HepG2 (cell line): ENCODE results near the gene DCST2. TPM values are rescaled to one million over a fixed set of nuclear protein-coding genes. Genes with fewer than 3 reads are reported as not detected.
A peak's percentile ranks its signal among the peaks of the same experiment; 100 is the strongest.

ENCODE experiments used
- SMAD1 ChIP-seq: sonication (generic); formaldehyde crosslinking; IDR thresholded peaks from 2 replicates; pipeline ENCODE4 v1.4.0; 2020; ENCODE audit warnings: missing genetic modification reagents, low read depth, mild to moderate bottlenecking, borderline replicate concordance
- SP4 ChIP-seq: sonication (generic); formaldehyde crosslinking; IDR thresholded peaks from 2 replicates; pipeline ENCODE4 v1.8.1; 2023; ENCODE audit warnings: mild to moderate bottlenecking, missing genetic modification reagents
- TFDP1 ChIP-seq: IDR thresholded peaks from 2 replicates; pipeline ENCODE4 v1.6.1; 2016; ENCODE audit warnings: missing compliant biosample characterization, missing genetic modification reagents, borderline replicate concordance
- ZBED4 ChIP-seq: sonication (generic); formaldehyde crosslinking; IDR thresholded peaks from 2 replicates; pipeline ENCODE4 v1.4.0; 2020; ENCODE audit warnings: missing genetic modification reagents, borderline replicate concordance
- ZBTB33 ChIP-seq: sonication (generic); formaldehyde crosslinking; IDR thresholded peaks from 2 replicates; pipeline ENCODE4 v1.4.0; 2020; ENCODE audit warnings: missing genetic modification reagents
- ZBTB44 ChIP-seq: sonication (generic); formaldehyde crosslinking; IDR thresholded peaks from 2 replicates; pipeline ENCODE4 v1.4.0; 2020; ENCODE audit warnings: missing genetic modification reagents
- ZHX2 ChIP-seq, 2 experiments: sonication (generic) in 1 of 2; formaldehyde crosslinking in 1 of 2; IDR thresholded peaks; 2 replicates each; pipeline versions ENCODE4 v1.6.1 to v1.9.0; 2014 to 2022; ENCODE audit warnings: antibody characterized with exemption in 1 of 2, borderline replicate concordance in 1 of 2, inconsistent platforms in 1 of 2, low read depth in 1 of 2, missing genetic modification reagents in 1 of 2
- ZNF280B ChIP-seq: sonication (generic); formaldehyde crosslinking; IDR thresholded peaks from 2 replicates; pipeline ENCODE4 v1.5.0; 2020; ENCODE audit warnings: missing genetic modification reagents, mild to moderate bottlenecking, borderline replicate concordance
- ZNF343 ChIP-seq: sonication (generic); formaldehyde crosslinking; IDR thresholded peaks from 2 replicates; pipeline ENCODE4 v1.4.0; 2020; ENCODE audit warnings: mild to moderate bottlenecking, missing genetic modification reagents
- polyA plus RNA-seq, 8 experiments: library from polyadenylated mRNA; depleted of rRNA in 3 of 8; stranded (reverse) in 7 of 8; unstranded in 1 of 8; fragments of >200 nt; fragmentation: Illumina TruSeq in 4 of 8; extraction: Trizol in 4 of 8; gene quantifications; 2 replicates each; pipeline versions ENCODE4 v1.2.1 to v1.2.3, GENCODE V29; 2011 to 2016; ENCODE audit warnings: low read depth in 4 of 8, missing spikeins in 1 of 8, mixed read lengths in 1 of 8; ENCODE audit not compliant: insufficient read depth in 1 of 8
- total RNA-seq, 5 experiments: library from RNA; depleted of rRNA; stranded (reverse); fragments of >200 nt; fragmentation: Illumina TruSeq; extraction: Trizol; gene quantifications; 2 replicates each; pipeline ENCODE4 v1.2.3, GENCODE V29; 2016; ENCODE audit warnings: low read depth in 1 of 5

DCST2 gene
- total and polyA plus RNA-seq, 2 of the 13 experiments (the other 11 are each of a cell fraction or from before 2014, with no cell fraction given), result 0.74 TPM; not detected in 1

GRCh38 chr1:155063550-155064110 is 30.0 kb upstream of the DCST2 start, which contains the start of gene EFNA4 (continued):
- TF ChIP-seq ZBED4 (peak; percentile 79; the same call in 1 of the 2 replicates), SP4 (peak; percentile 67), ZBTB33 (no peak), TFDP1 (CRISPR knock-in tag) (peak; percentile 41; the same call in 1 of the 2 replicates), ZNF343 (CRISPR knock-in tag) (0 out of 2 replicates have a peak, but pooled peaks have one; percentile 8), ZBTB44 (no peak), SMAD1 (CRISPR knock-in tag) (0 out of 2 replicates have a peak, but pooled peaks have one; percentile 68), ZHX2 (IDR thresholded peaks at IDR 0.05; ENCODE audit: low read depth) (0 out of 2 replicates have a peak, but pooled peaks have one; percentile 44), ZHX2 (CRISPR knock-in tag; IDR thresholded peaks at IDR 0.05; ENCODE audit: borderline replicate concordance) (no peak), ZNF280B (CRISPR knock-in tag) (0 out of 2 replicates have a peak, but pooled peaks have one; percentile 60)
